ENCODE measurements around the gene RPE.

DNA sequence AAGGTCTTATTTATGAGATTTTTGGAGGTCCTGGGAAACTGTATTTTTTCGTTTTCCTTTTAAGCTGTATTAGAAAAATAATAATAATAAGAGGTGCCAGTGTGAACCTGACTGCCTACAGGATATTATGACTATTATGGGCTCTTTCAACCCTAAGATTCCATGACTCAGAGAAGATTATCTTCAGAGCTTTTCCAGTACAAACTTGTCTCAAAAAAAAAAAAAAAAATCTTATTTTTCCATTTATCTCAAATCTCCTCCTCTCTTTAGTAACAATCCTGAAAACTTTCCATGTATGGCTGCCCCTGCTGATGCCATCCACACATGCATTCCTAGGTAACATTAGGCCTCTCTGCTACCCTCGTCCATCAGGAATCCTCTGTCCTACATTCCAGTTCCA lies 36.7 kb upstream of the RPE start:
- no peak for TF ChIP-seq EZH2 (IDR thresholded peaks at IDR 0.05; ENCODE audit: borderline replicate concordance, low read depth, low read length, severe bottlenecking)
- TF ChIP-seq, protein P1, sequence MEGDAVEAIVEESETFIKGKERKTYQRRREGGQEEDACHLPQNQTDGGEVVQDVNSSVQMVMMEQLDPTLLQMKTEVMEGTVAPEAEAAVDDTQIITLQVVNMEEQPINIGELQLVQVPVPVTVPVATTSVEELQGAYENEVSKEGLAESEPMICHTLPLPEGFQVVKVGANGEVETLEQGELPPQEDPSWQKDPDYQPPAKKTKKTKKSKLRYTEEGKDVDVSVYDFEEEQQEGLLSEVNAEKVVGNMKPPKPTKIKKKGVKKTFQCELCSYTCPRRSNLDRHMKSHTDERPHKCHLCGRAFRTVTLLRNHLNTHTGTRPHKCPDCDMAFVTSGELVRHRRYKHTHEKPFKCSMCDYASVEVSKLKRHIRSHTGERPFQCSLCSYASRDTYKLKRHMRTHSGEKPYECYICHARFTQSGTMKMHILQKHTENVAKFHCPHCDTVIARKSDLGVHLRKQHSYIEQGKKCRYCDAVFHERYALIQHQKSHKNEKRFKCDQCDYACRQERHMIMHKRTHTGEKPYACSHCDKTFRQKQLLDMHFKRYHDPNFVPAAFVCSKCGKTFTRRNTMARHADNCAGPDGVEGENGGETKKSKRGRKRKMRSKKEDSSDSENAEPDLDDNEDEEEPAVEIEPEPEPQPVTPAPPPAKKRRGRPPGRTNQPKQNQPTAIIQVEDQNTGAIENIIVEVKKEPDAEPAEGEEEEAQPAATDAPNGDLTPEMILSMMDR (IDR thresholded peaks at IDR 0.05; ENCODE audit: borderline replicate concordance, extremely low read depth, low read length, poor library complexity, severe bottlenecking), result no peak
